Activated naive CD8-positive, alpha-beta T cell treated with anti-CD3 and anti-CD28 coated beads, Interleukin-2, amount 10 ng/mL, durations not matched to agents 7 days and 5 days (primary cell): ENCODE measurements around the gene STBD1. TPM values are rescaled to one million over a fixed set of nuclear protein-coding genes. Genes with fewer than 3 reads are reported as not detected.
"Not testable (repeated sequence)": the region's sequence is repeated elsewhere in the genome, so short reads cannot be mapped to it uniquely, and the experiment has no call there.

Experiments used
- ATAC-seq: fragments of 150-1000 bp; cut with Tn5 transposase; one replicate; pipeline ENCODE4 v1.10.0; 2021; ENCODE audit warnings: low read depth, moderate library complexity
- POLR2A ChIA-PET: fragments of 350-600 bp; sonication (Branson Sonifier 250); formaldehyde crosslinking; loops from one replicate; lab custom pipeline; 2021; ENCODE audit warnings: antibody characterized with exemption; lab: Charles Lee
- DNase-seq: peaks from one replicate; pipeline ENCODE4 v3.0.0; 2021
- H3K27ac Mint-ChIP-seq: one replicate; pipeline ENCODE4 v1.8.0; 2022; ENCODE audit warnings: mild to moderate bottlenecking, mixed read lengths
- H3K27me3 Mint-ChIP-seq: one replicate; pipeline ENCODE4 v1.8.0; 2022; ENCODE audit warnings: mild to moderate bottlenecking, moderate library complexity, mixed read lengths
- H3K36me3 Mint-ChIP-seq: one replicate; pipeline ENCODE4 v1.8.0; 2021; ENCODE audit warnings: mild to moderate bottlenecking, mixed read lengths
- H3K4me1 Mint-ChIP-seq: one replicate; pipeline ENCODE4 v1.8.0; 2021; ENCODE audit warnings: mixed read lengths
- H3K4me3 Mint-ChIP-seq: one replicate; pipeline ENCODE4 v1.8.0; 2022; ENCODE audit warnings: mild to moderate bottlenecking, moderate library complexity, mixed read lengths
- H3K9me3 Mint-ChIP-seq: one replicate; pipeline ENCODE4 v1.8.0; 2021; ENCODE audit warnings: mixed read lengths
- total RNA-seq, 2 experiments: library from RNA; stranded (reverse); gene quantifications; one replicate each; pipeline ENCODE4 v1.2.3, GENCODE V29; 2021

Gene STBD1
- total RNA-seq, 2 experiments from 2014 or later, result 0.44 to 0.68 TPM

DNA sequence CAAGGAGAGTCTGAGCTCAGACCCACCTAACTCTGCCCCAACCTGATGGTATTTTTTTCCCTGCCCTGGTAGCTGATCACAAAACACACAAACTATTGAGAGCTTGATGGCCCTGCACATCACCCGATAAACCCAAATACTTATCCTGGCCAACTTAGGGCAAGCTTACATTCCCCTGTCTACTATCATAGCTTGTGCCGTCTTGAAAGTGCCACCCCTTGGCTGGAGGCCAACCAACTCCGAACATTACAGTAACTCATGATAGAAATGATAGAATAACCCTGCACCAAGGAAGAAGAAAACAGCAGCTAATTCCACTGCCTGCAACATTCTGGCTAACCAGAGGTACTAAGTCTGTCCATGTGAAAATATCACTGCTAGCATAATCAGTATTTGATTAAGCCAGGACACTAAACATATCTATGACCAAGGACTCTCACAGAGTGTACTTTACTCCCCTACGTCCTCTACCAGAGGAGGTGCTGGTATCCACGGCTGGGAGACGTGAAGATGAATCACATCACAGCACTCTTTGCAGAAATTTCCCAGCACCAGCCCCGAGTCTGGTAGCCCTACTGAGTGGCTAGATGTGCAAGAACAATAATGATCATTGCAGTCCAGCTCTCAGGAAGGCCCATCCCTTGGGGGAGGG is 8.9 kb downstream of the STBD1 start:
- no peak for ATAC-seq
- Mint-ChIP-seq H3K4me1 (peaks cover 2% of the 10 kb centered on the region), H3K36me3 (peaks cover 2% of the 10 kb centered on the region), H3K4me3 (no peak overlapping the region), H3K27ac (no peak overlapping the region), H3K27me3 (peaks cover 21% of the 10 kb centered on the region), H3K9me3 (peaks cover 21% of the 10 kb centered on the region)
- POLR2A ChIA-PET, result no interaction called here
- DNase-seq, result no peak

DNA sequence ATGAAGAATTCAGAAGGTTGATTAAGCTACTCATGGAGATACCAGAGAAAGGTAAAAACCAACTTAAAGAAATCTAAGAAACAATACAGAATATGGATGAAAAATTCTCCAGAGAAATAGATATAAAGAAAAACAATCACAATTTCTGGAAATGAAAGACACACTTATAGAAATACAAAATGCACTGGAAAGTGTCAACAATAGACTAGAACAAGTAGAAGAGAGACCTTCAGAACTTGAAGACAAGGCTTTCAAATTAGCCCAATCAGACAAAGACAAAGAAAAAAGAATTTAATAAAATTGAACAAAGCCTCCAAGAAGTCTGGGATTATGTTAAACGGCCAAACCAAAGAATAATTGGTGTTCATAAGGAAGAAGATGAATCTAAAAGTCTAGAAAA is 9.6 kb downstream of the STBD1 start:
- Mint-ChIP-seq H3K4me3 (no peak overlapping the region), H3K27me3 (peaks cover 18% of the 10 kb centered on the region), H3K36me3 (no peaks in the 10 kb centered on the region), H3K4me1 (no peaks in the 10 kb centered on the region), H3K27ac (no peak overlapping the region), H3K9me3 (peaks cover 23% of the 10 kb centered on the region)
- POLR2A ChIA-PET, result no interaction called here
- no peak for DNase-seq
- no peak for ATAC-seq

DNA sequence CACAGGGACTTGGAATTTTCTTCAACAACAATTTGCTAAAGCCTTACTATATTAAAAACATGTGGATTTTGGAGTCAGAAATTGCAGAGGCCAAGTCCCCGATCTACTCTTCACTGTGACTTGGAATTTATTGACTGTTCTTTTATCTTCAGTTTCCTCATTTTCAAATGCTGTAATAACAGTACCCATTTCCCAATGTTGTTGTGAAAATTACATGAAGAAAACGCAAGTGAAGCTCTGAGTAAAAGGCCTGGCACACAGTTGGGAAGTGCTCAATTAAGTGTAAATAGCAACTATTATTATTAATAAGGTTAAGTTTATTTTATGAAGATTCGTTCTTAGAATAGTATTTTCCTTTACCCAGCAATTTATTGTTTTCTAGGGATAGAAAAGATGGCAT is 15.7 kb downstream of the STBD1 start:
- H3K4me3 Mint-ChIP-seq, result no peak overlapping the region
- H3K27ac Mint-ChIP-seq, result no peak overlapping the region
- no peaks in the 10 kb centered on the region for H3K4me1 Mint-ChIP-seq
- peaks cover 9% of the 10 kb centered on the region for H3K27me3 Mint-ChIP-seq
- H3K9me3 Mint-ChIP-seq, result peaks cover 19% of the 10 kb centered on the region
- POLR2A ChIA-PET, result no interaction called here
- ATAC-seq (no peak), DNase-seq (no peak)
- no peaks in the 10 kb centered on the region for H3K36me3 Mint-ChIP-seq

DNA sequence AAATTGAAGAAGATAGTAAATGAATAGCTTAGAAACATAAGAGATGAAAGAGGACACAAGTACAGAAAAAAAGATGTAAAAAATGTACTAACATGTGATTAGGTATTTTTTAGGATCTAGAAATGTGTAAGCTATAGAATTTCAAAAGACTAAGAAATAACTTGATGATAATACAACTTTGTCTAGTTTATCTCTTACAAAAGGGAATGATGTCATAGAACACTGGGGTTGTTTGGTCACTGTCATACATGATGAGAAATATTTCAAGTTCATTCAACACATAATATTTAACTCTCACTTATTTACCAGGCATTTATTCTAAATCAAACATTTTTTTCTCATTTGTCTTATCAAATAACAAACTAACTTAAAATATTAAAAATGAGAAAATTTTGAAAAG is 18.5 kb downstream of the STBD1 start:
- Mint-ChIP-seq H3K27me3 (peaks cover 13% of the 10 kb centered on the region), H3K9me3 (peaks cover 18% of the 10 kb centered on the region), H3K4me3 (no peak overlapping the region), H3K36me3 (no peaks in the 10 kb centered on the region), H3K27ac (no peak overlapping the region), H3K4me1 (no peaks in the 10 kb centered on the region)
- ATAC-seq (no peak), DNase-seq (no peak)
- POLR2A ChIA-PET, result no interaction called here

DNA sequence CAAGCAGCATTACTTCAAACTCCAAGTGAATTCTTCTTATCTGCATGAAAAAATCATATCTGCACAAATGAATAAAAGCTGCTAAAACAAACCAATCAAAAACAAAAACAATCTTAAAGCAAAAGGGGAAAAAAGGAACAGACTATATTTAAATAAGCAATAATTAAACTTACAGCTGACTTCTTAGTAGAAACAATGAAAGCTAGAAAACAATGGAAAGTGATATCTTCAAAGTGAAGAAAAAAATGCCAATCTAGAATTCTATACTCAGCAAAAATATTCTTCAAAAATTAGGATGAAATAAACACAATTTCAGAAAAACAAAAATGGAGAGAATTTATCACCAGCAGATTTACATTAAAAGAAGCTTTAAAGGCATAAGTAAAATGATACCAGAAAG is 20.0 kb downstream of the STBD1 start:
- DNase-seq (no peak), ATAC-seq (no peak)
- H3K36me3 Mint-ChIP-seq, result no peaks in the 10 kb centered on the region
- peaks cover 14% of the 10 kb centered on the region for H3K9me3 Mint-ChIP-seq
- no peaks in the 10 kb centered on the region for H3K4me1 Mint-ChIP-seq
- no peak overlapping the region for H3K27ac Mint-ChIP-seq
- H3K27me3 Mint-ChIP-seq, result peaks cover 11% of the 10 kb centered on the region
- no peak overlapping the region for H3K4me3 Mint-ChIP-seq
- POLR2A ChIA-PET, result no interaction called here

DNA sequence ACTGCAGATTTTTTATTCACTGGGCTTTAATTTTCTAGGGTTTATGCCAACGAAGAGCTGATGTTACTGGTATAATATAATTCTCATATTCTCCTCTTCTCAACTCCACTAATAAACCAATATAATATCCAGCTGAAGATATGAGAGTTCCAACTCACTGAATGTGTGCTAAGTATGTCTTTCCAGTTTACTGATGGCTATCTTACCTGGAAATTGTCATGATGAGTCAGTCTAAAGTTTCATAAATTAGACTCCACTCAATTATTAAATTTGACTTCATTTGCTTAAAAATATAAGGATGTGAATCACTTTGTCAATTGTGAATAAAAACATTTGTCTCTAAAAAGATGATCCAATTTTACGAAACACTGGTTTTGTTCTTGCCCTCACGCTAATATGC is 28.4 kb downstream of the STBD1 start:
- DNase-seq (no peak), ATAC-seq (no peak)
- POLR2A ChIA-PET, result no interaction called here
- Mint-ChIP-seq H3K27ac (no peak overlapping the region), H3K9me3 (no peaks in the 10 kb centered on the region), H3K4me3 (no peak overlapping the region), H3K27me3 (peaks cover 22% of the 10 kb centered on the region), H3K36me3 (no peaks in the 10 kb centered on the region), H3K4me1 (no peaks in the 10 kb centered on the region)

DNA sequence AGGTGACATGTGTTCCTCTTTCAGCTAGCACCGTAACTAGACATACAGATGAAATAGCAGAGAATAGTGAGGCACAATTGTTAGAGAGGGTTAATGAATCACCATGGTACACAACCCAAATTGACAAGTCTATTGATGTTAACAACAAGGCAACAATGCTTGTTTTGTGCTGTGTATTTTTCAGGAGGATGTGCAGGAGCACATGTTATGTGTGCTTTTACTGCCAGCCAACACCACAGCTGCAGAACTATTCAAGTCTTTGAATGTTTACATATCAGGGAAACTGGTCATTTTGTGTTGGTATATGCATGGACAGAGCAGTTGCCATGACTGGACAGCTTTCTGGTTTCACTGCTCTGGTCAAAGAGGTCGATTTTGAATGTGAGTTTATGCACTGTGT is 32.8 kb downstream of the STBD1 start:
- peaks cover 9% of the 10 kb centered on the region for H3K27me3 Mint-ChIP-seq
- ATAC-seq (no peak), DNase-seq (no peak)
- H3K4me3 Mint-ChIP-seq, result no peak overlapping the region
- POLR2A ChIA-PET, result no interaction called here
- no peak overlapping the region for H3K27ac Mint-ChIP-seq
- no peaks in the 10 kb centered on the region for H3K36me3 Mint-ChIP-seq
- H3K9me3 Mint-ChIP-seq, result no peaks in the 10 kb centered on the region
- H3K4me1 Mint-ChIP-seq, result no peaks in the 10 kb centered on the region

DNA sequence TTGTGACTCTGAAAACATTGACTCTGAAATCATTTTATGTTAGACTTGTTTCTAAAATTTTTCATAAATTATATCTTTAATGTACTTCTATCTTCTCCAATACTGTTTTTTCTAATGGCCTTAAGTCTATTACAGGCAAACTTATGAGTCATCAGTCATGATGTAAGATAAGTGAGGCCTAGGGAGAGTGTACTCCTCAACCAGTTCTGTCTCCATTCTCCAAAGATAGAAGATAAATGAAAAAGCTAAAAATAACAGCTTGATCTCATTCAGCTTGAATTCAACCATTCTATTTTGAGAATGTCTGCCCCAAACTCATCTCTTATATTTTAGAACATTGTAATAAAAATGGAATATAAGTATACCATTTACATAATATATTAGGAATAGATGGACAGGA is 34.5 kb downstream of the STBD1 start:
- no peaks in the 10 kb centered on the region for H3K4me1 Mint-ChIP-seq
- DNase-seq (no peak), ATAC-seq (no peak)
- H3K9me3 Mint-ChIP-seq, result peaks cover 3% of the 10 kb centered on the region
- POLR2A ChIA-PET, result no interaction called here
- H3K36me3 Mint-ChIP-seq, result no peaks in the 10 kb centered on the region
- no peak overlapping the region for H3K27ac Mint-ChIP-seq
- no peak overlapping the region for H3K4me3 Mint-ChIP-seq
- H3K27me3 Mint-ChIP-seq, result peaks cover 6% of the 10 kb centered on the region

DNA sequence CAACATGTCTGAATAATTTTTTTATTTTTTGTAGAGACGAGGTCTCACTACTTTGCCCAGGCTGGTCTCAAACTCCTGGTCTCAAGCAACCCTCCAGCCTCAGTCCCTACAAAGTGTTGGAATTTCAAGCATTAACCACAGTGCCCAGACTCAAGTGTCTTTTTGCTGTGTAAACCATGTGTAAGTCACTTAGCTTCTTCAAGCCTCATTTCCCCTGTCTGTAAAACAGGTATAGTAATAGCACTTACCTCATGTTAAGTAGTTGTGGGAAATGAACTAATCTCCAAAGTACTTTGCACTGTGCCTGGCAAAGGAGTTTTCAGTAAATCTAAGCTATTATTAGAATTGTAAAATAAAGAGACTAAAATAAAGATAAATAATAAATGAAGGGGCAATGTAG is 35.7 kb downstream of the STBD1 start:
- POLR2A ChIA-PET, result no interaction called here
- no peak overlapping the region for H3K27ac Mint-ChIP-seq
- H3K4me1 Mint-ChIP-seq, result no peaks in the 10 kb centered on the region
- H3K4me3 Mint-ChIP-seq, result no peak overlapping the region
- H3K9me3 Mint-ChIP-seq, result peaks cover 3% of the 10 kb centered on the region
- peaks cover 4% of the 10 kb centered on the region for H3K27me3 Mint-ChIP-seq
- H3K36me3 Mint-ChIP-seq, result no peaks in the 10 kb centered on the region
- no peak for DNase-seq
- no peak for ATAC-seq

DNA sequence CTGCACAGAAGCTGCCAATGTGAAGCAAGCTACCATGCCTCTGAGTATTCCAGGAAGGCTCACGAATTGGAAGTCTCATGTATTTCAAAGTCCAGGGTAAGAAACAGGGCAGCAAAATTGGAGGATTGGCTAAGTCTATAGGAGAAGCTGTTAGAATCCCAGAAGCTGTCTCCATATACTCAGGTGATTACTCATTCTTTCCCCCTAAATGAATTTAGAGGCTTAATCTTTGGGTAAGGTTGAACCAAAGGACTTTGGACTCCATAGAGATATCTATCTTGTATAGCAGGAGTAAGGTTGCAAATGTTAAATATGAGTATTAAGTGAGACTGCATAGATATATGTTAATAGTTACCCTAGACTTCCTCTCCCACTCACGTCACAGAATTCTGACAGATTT is 36.3 kb downstream of the STBD1 start:
- ATAC-seq (no peak), DNase-seq (no peak)
- POLR2A ChIA-PET, result no interaction called here
- H3K36me3 Mint-ChIP-seq, result no peaks in the 10 kb centered on the region
- peaks cover 4% of the 10 kb centered on the region for H3K27me3 Mint-ChIP-seq
- H3K27ac Mint-ChIP-seq, result no peak overlapping the region
- H3K9me3 Mint-ChIP-seq, result peaks cover 3% of the 10 kb centered on the region
- H3K4me3 Mint-ChIP-seq, result no peak overlapping the region
- no peaks in the 10 kb centered on the region for H3K4me1 Mint-ChIP-seq

DNA sequence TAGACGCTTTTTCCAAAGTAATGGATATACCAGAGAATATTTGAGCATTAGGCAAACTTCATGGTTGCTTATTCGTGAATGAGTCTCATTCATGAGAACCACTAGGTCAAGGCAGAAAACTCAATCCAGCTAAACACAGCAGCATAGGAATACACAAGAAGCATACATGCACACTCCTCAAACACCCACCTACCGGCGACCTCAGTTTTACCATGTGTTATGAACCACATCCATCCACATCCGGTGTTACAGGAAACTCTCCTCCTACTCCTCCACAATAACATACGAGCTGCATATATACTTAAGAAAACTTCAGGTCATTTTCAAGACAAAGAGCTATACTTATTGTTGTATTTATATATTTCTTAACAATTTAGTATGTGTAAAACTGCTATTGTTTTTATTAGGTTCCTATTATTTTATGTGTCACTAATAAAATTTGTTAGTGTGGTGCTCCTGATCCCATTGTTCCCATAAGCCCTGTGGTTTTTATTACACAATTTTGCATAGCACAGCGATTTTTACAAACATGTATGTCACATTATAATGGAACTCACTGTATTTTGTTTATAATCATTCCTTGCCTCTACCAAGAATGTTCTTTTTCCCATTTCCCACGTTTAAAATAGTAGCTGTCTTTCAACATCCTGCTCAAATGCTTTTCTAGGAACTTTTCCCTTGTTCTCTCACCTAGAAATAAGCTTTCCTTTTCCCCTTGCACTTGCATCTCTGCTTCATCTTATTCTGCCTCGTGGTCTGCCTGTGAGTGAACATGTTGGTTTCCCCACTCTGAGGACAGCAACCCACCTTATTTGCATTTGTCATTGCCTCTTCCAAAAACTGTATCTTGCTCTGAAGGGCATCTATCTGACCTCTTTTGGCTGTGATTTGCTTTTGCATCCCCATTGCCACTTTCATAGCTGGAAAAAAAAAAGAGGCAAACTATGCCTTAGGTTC is 48.3 kb downstream of the STBD1 start:
- peaks cover 14% of the 10 kb centered on the region for H3K9me3 Mint-ChIP-seq
- peaks cover 11% of the 10 kb centered on the region for H3K4me1 Mint-ChIP-seq
- H3K4me3 Mint-ChIP-seq, result peak overlapping the region; percentile 51
- peak overlapping the region; percentile 61 for H3K27ac Mint-ChIP-seq
- DNase-seq (no peak), ATAC-seq (peak; percentile 83)
- POLR2A ChIA-PET, result no interaction called here
- peaks cover 3% of the 10 kb centered on the region for H3K27me3 Mint-ChIP-seq
- H3K36me3 Mint-ChIP-seq, result peaks cover 4% of the 10 kb centered on the region

DNA sequence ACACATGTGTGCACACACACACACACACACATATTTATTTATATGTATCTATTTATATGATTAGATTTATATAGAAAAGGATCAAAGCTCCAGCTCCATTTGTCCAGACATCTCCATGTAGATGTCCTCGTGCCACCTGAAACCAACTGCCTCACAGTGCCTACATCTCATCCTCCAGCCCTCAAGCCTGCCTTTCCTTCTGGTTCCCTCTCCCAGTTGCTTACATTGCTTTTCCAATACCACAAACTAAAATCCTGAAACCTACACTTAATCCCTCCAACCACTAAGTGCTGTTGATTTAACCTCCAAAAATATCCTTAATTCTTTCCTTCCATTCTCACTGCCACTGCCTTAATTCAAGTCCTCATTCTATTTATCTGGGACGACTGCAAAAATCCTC is 51.4 kb downstream of the STBD1 start:
- DNase-seq, result no peak
- POLR2A ChIA-PET, result no interaction called here
- peaks cover 16% of the 10 kb centered on the region for H3K9me3 Mint-ChIP-seq
- ATAC-seq, result no peak
- no peaks in the 10 kb centered on the region for H3K27me3 Mint-ChIP-seq
- H3K27ac Mint-ChIP-seq, result no peak overlapping the region
- no peak overlapping the region for H3K4me3 Mint-ChIP-seq
- peaks cover 4% of the 10 kb centered on the region for H3K36me3 Mint-ChIP-seq
- peaks cover 11% of the 10 kb centered on the region for H3K4me1 Mint-ChIP-seq

DNA sequence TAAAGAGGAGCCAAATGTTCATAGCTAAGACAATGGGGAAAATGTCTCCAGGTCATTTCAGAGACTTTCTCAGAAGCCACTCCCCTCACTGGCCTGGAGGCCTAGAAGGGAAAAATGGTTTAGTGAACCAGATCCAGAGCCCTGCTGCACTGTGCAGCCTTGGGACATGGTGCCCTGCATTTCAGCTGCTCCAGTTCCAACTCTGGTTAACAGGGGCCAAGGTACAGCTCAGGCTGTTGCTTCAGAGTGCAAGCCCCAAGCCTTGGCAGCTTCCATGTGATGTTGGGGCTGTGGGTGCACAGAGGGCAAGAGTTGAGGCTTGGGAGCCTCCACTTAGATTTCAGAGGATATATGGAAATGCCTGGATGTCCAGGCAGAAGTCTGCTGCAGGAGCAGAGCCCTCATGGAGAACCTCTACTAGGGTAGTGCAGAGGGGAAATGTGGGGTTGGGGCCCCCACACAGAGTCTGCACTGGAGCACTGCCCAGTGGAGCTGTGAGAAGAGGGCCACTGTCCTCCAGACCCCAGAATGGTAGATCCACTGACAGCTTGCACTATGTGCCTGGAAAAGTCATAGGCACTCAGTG is 53.4 kb downstream of the STBD1 start:
- POLR2A ChIA-PET, H3K4me3 Mint-ChIP-seq, H3K27me3 Mint-ChIP-seq, H3K4me1 Mint-ChIP-seq, H3K36me3 Mint-ChIP-seq, DNase-seq, ATAC-seq, H3K27ac Mint-ChIP-seq: not testable (repeated sequence)
- H3K9me3 Mint-ChIP-seq, result peaks cover 16% of the 10 kb centered on the region
